HepG2 (cell line): Measurements from ENCODE around the gene EGFL8. TPM values are rescaled to one million over a fixed set of nuclear protein-coding genes. Genes with fewer than 3 reads are reported as not detected.

Experiments
- AGO1 ChIP-seq: fragments of 200-400 bp; formaldehyde crosslinking; IDR thresholded peaks from 2 replicates; pipeline ENCODE4 v1.6.1; 2017; ENCODE audit warnings: mild to moderate bottlenecking, low read depth, low read length, moderate library complexity; ENCODE audit not compliant: poor library complexity, severe bottlenecking
- AKAP8 ChIP-seq: sonication (generic); formaldehyde crosslinking; IDR thresholded peaks from 2 replicates; pipeline ENCODE4 v1.5.1; 2020; ENCODE audit warnings: mild to moderate bottlenecking, missing genetic modification reagents
- BHLHE40 ChIP-seq: IDR thresholded peaks from 2 replicates; pipeline ENCODE4 v1.6.1; 2011; ENCODE audit warnings: low read length, improper control_type of control experiment
- ISL2 ChIP-seq: sonication (generic); formaldehyde crosslinking; IDR thresholded peaks from 2 replicates; pipeline ENCODE4 v1.5.0; 2020; ENCODE audit warnings: missing genetic modification reagents
- KDM4B ChIP-seq: sonication (generic); formaldehyde crosslinking; IDR thresholded peaks from 2 replicates; pipeline ENCODE4 v1.4.0; 2020; ENCODE audit warnings: missing genetic modification reagents
- KLF12 ChIP-seq: sonication (generic); formaldehyde crosslinking; IDR thresholded peaks from 2 replicates; pipeline ENCODE4 v1.4.0; 2020; ENCODE audit warnings: missing genetic modification reagents, borderline replicate concordance
- MBNL3 ChIP-seq: fragments of 250-450 bp; sonication (Bioruptor Pico); conservative IDR thresholded peaks from 2 replicates; pipeline ENCODE4 v1.8.0; 2022; ENCODE audit warnings: mild to moderate bottlenecking, inconsistent platforms
- MED1 ChIP-seq: sonication (generic); formaldehyde crosslinking; IDR thresholded peaks from 2 replicates; pipeline ENCODE4 v1.4.0; 2020; ENCODE audit warnings: missing genetic modification reagents
- MEIS2 ChIP-seq: sonication (generic); formaldehyde crosslinking; IDR thresholded peaks from 2 replicates; pipeline ENCODE4 v1.9.0; 2021; ENCODE audit warnings: mild to moderate bottlenecking, missing genetic modification reagents
- MNT ChIP-seq: fragments of 450-650 bp; IDR thresholded peaks from 2 replicates; pipeline ENCODE4 v1.6.1; 2016
- MYPOP ChIP-seq: sonication (generic); formaldehyde crosslinking; IDR thresholded peaks from 2 replicates; pipeline ENCODE4 v1.8.1; 2023; ENCODE audit warnings: mild to moderate bottlenecking, moderate library complexity, missing genetic modification reagents
- NFYC ChIP-seq: IDR thresholded peaks from 2 replicates; pipeline ENCODE4 v1.6.1; 2016; ENCODE audit warnings: missing genetic modification reagents, missing compliant biosample characterization
- NR2F2 ChIP-seq: IDR thresholded peaks from 2 replicates; pipeline ENCODE4 v1.6.1; 2012; ENCODE audit warnings: low read depth, inconsistent platforms, borderline replicate concordance
- RBM39 ChIP-seq: fragments of 200-400 bp; formaldehyde crosslinking; IDR thresholded peaks from one replicate; pipeline ENCODE4 v1.6.1; 2018; ENCODE audit warnings: antibody characterized with exemption, mild to moderate bottlenecking, low read depth, low read length; ENCODE audit not compliant: poor library complexity, severe bottlenecking
- SAFB2 ChIP-seq: sonication (generic); formaldehyde crosslinking; IDR thresholded peaks from 2 replicates; pipeline ENCODE4 v1.5.1; 2020; ENCODE audit warnings: missing genetic modification reagents, low read depth, mild to moderate bottlenecking, borderline replicate concordance
- SATB2 ChIP-seq: sonication (generic); formaldehyde crosslinking; IDR thresholded peaks from 2 replicates; pipeline ENCODE4 v1.5.0; 2020; ENCODE audit warnings: missing genetic modification reagents
- TAF1 ChIP-seq: sonication (generic); formaldehyde crosslinking; IDR thresholded peaks from 2 replicates; pipeline ENCODE4 v1.4.0; 2020; ENCODE audit warnings: missing genetic modification reagents
- YEATS4 ChIP-seq: sonication (generic); formaldehyde crosslinking; IDR thresholded peaks from 2 replicates; pipeline ENCODE4 v1.4.0; 2020; ENCODE audit warnings: missing genetic modification reagents, borderline replicate concordance
- ZFY ChIP-seq: sonication (generic); formaldehyde crosslinking; IDR thresholded peaks from 2 replicates; pipeline ENCODE4 v1.4.0; 2020; ENCODE audit warnings: missing genetic modification reagents
- ZFYVE20 ChIP-seq: sonication (generic); formaldehyde crosslinking; IDR thresholded peaks from 2 replicates; pipeline ENCODE4 v1.8.0; 2023; ENCODE audit warnings: low read depth, mild to moderate bottlenecking, moderate library complexity, missing genetic modification reagents, borderline replicate concordance
- ZNF260 ChIP-seq: sonication (generic); formaldehyde crosslinking; IDR thresholded peaks from 2 replicates; pipeline ENCODE4 v1.4.0; 2020; ENCODE audit warnings: missing genetic modification reagents, low read depth, mild to moderate bottlenecking, borderline replicate concordance
- ZNF530 ChIP-seq: sonication (generic); formaldehyde crosslinking; IDR thresholded peaks from 2 replicates; pipeline ENCODE4 v1.5.0; 2020; ENCODE audit warnings: low read depth, mild to moderate bottlenecking, missing genetic modification reagents
- ZNF576 ChIP-seq: sonication (generic); formaldehyde crosslinking; IDR thresholded peaks from 2 replicates; pipeline ENCODE4 v1.4.0; 2020; ENCODE audit warnings: mild to moderate bottlenecking, missing genetic modification reagents
- ZNF629 ChIP-seq: sonication (generic); formaldehyde crosslinking; conservative IDR thresholded peaks from 2 replicates; pipeline ENCODE4 v1.5.0; 2020; ENCODE audit warnings: missing genetic modification reagents
- ZNF766 ChIP-seq: sonication (generic); formaldehyde crosslinking; IDR thresholded peaks from 2 replicates; pipeline ENCODE4 v1.5.0; 2020; ENCODE audit warnings: missing genetic modification reagents, borderline replicate concordance
- ZNF891 ChIP-seq: sonication (generic); formaldehyde crosslinking; IDR thresholded peaks from 2 replicates; pipeline ENCODE4 v1.5.0; 2020; ENCODE audit warnings: mild to moderate bottlenecking, missing genetic modification reagents
- polyA plus RNA-seq, 8 experiments: library from polyadenylated mRNA; depleted of rRNA in 3 of 8; stranded (reverse) in 7 of 8; unstranded in 1 of 8; fragments of >200 nt; fragmentation: Illumina TruSeq in 4 of 8; extraction: Trizol in 4 of 8; gene quantifications; 2 replicates each; pipeline versions ENCODE4 v1.2.1 to v1.2.3, GENCODE V29; 2011 to 2016; ENCODE audit warnings: low read depth in 4 of 8, missing spikeins in 1 of 8, mixed read lengths in 1 of 8; ENCODE audit not compliant: insufficient read depth in 1 of 8
- total RNA-seq, 5 experiments: library from RNA; depleted of rRNA; stranded (reverse); fragments of >200 nt; fragmentation: Illumina TruSeq; extraction: Trizol; gene quantifications; 2 replicates each; pipeline ENCODE4 v1.2.3, GENCODE V29; 2016; ENCODE audit warnings: low read depth in 1 of 5
- TF ChIP-seq, protein P1 (sequence below): sonication (generic); formaldehyde crosslinking; IDR thresholded peaks from 2 replicates; pipeline ENCODE4 v1.8.0; 2022; ENCODE audit warnings: missing genetic modification reagents, mild to moderate bottlenecking, inconsistent platforms, borderline replicate concordance

EGFL8 gene
- total and polyA plus RNA-seq, 2 of the 13 experiments (the other 11 are each of a cell fraction or from before 2014, with no cell fraction given), result 10.0 to 11.5 TPM

GRCh38 chr6:32127409-32127716, 37.0 kb upstream of the EGFL8 start (continued):
- TF ChIP-seq, protein P1, sequence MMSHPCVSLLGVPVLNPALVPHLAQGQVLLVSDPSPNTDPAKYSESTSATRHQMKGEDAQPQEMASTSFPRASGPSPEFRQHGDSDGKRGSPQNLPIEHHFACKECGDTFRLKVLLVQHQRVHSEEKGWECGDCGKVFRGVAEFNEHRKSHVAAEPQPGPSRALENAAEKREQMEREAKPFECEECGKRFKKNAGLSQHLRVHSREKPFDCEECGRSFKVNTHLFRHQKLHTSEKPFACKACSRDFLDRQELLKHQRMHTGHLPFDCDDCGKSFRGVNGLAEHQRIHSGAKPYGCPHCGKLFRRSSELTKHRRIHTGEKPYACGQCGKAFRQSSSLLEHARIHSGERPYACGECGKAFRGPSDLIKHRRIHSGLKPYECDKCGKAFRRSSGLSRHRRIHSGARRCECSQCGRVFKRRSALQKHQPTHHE, result 0 out of 2 replicates have a peak, but pooled peaks have one; percentile 60
- TF ChIP-seq NR2F2 (0 out of 2 replicates have a peak, but pooled peaks have one; percentile 6), SAFB2 (CRISPR knock-in tag) (0 out of 2 replicates have a peak, but pooled peaks have one; percentile 27), MBNL3 (CRISPR knock-in tag) (no peak), ZNF766 (CRISPR knock-in tag) (0 out of 2 replicates have a peak, but pooled peaks have one; percentile 21), RBM39 (no peak), AGO1 (no peak), AKAP8 (CRISPR knock-in tag) (no peak), ZNF576 (CRISPR knock-in tag) (0 out of 2 replicates have a peak, but pooled peaks have one; percentile 33), KLF12 (CRISPR knock-in tag) (0 out of 2 replicates have a peak, but pooled peaks have one; percentile 40), ISL2 (CRISPR knock-in tag) (peak; percentile 16; the same call in 1 of the 2 replicates), ZFY (peak; percentile 37; the same call in 1 of the 2 replicates), BHLHE40 (no peak), SATB2 (CRISPR knock-in tag) (0 out of 2 replicates have a peak, but pooled peaks have one; percentile 68), TAF1 (CRISPR knock-in tag) (no peak), YEATS4 (0 out of 2 replicates have a peak, but pooled peaks have one; percentile 1), NFYC (CRISPR knock-in tag) (no peak), ZNF260 (CRISPR knock-in tag) (no peak), MNT (no peak), ZFYVE20 (CRISPR knock-in tag) (no peak), MEIS2 (CRISPR knock-in tag) (0 out of 2 replicates have a peak, but pooled peaks have one; percentile 13), ZNF629 (CRISPR knock-in tag) (0 out of 2 replicates have a peak, but pooled peaks have one; percentile 11), ZNF891 (CRISPR knock-in tag) (no peak), MED1 (CRISPR knock-in tag) (0 out of 2 replicates have a peak, but pooled peaks have one; percentile 6), ZNF530 (peak; percentile 34; the same call in 1 of the 2 replicates), MYPOP (CRISPR knock-in tag) (no peak), KDM4B (CRISPR knock-in tag) (no peak)
